ENCODE measurements around the gene SLF1. TPM values are rescaled to one million over a fixed set of nuclear protein-coding genes. Genes with fewer than 3 reads are reported as not detected.

SLF1 gene
- total and polyA plus RNA-seq, 2 experiments from 2014 or later: 36.3 to 43.8 TPM

DNA sequence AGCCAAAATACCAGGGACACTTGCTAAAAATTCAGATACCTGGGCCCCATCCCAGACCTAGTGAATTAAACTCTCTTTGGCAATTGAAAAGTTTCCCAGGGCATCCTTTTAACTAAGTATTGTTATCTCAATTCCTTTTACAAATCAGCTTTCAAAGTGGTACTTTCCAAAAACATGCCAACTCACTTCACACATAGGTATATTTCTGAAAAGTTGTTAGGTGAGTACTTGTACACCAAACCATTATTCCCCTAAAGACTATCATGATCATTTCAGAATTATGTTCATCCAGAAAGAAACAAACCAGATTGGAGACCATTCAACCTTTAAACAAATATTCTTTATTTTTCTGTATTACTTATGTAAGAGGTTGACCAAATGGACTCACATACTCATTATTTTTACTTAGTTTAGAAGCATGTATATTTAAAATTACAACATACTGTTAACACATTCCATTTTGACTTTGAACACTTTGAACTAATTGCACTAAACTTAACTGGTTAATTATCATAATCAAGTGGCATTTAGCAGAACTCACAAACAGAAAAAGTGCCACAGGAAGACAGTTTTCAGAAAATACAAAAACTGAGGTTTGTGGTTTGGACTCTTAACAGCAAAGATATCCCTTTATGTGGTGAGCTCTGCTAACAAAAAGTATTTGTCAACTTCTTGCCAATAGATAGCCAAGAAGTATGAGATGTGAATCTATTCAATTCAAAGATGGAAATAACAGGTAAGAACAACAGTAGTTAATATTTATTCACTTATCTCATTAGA, 40.8 kb upstream of the SLF1 start:
- Histone ChIP-seq H3F3A (replicated peaks; ENCODE audit: low read depth) (no peaks in the 10 kb centered on the region), H3K9me2 (ENCODE audit: insufficient read depth) (no peaks in the 10 kb centered on the region), H3K4me2 (no peak overlapping the region), H4K20me1 (replicated peaks; ENCODE audit: insufficient read depth) (no peaks in the 10 kb centered on the region), H2AFZ (no peak overlapping the region), H3K27me3 (ENCODE audit: insufficient read depth) (no peaks in the 10 kb centered on the region), H3K4me1 (ENCODE audit: insufficient read depth) (no peaks in the 10 kb centered on the region), H3K27ac (ENCODE audit: low read depth) (no peak overlapping the region), H3K79me2 (replicated peaks; ENCODE audit: insufficient read depth) (no peaks in the 10 kb centered on the region), H3K4me3 (no peak overlapping the region), H3K36me3 (ENCODE audit: insufficient read depth) (no peaks in the 10 kb centered on the region)
- Mint-ChIP-seq H3K36me3 (ENCODE audit: low read depth) (no peaks in the 10 kb centered on the region), H3K9me3 (no peaks in the 10 kb centered on the region), H3K4me3 (no peak overlapping the region), H3K27ac (no peak overlapping the region), H3K27me3 (ENCODE audit: insufficient read depth, low read depth, poor library complexity) (no peaks in the 10 kb centered on the region), H3K4me1 (peaks cover 11% of the 10 kb centered on the region)
- DNase-seq (ENCODE audit: low spot score) (no peak), ATAC-seq (no peak)
- TF ChIP-seq, protein P1, sequence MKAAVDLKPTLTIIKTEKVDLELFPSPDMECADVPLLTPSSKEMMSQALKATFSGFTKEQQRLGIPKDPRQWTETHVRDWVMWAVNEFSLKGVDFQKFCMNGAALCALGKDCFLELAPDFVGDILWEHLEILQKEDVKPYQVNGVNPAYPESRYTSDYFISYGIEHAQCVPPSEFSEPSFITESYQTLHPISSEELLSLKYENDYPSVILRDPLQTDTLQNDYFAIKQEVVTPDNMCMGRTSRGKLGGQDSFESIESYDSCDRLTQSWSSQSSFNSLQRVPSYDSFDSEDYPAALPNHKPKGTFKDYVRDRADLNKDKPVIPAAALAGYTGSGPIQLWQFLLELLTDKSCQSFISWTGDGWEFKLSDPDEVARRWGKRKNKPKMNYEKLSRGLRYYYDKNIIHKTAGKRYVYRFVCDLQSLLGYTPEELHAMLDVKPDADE (IDR thresholded peaks at IDR 0.05): no peak
- TF ChIP-seq JUNB (IDR thresholded peaks at IDR 0.05; ENCODE audit: unreplicated experiment) (no peak), POLR2AphosphoS5 (IDR thresholded peaks at IDR 0.05; ENCODE audit: low read depth) (no peak), EZH2 (IDR thresholded peaks at IDR 0.05; ENCODE audit: low read depth, unreplicated experiment) (no peak)
- TF ChIP-seq, protein P2, sequence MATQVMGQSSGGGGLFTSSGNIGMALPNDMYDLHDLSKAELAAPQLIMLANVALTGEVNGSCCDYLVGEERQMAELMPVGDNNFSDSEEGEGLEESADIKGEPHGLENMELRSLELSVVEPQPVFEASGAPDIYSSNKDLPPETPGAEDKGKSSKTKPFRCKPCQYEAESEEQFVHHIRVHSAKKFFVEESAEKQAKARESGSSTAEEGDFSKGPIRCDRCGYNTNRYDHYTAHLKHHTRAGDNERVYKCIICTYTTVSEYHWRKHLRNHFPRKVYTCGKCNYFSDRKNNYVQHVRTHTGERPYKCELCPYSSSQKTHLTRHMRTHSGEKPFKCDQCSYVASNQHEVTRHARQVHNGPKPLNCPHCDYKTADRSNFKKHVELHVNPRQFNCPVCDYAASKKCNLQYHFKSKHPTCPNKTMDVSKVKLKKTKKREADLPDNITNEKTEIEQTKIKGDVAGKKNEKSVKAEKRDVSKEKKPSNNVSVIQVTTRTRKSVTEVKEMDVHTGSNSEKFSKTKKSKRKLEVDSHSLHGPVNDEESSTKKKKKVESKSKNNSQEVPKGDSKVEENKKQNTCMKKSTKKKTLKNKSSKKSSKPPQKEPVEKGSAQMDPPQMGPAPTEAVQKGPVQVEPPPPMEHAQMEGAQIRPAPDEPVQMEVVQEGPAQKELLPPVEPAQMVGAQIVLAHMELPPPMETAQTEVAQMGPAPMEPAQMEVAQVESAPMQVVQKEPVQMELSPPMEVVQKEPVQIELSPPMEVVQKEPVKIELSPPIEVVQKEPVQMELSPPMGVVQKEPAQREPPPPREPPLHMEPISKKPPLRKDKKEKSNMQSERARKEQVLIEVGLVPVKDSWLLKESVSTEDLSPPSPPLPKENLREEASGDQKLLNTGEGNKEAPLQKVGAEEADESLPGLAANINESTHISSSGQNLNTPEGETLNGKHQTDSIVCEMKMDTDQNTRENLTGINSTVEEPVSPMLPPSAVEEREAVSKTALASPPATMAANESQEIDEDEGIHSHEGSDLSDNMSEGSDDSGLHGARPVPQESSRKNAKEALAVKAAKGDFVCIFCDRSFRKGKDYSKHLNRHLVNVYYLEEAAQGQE (IDR thresholded peaks at IDR 0.05; ENCODE audit: unreplicated experiment): no peak
- TF ChIP-seq, protein P3, sequence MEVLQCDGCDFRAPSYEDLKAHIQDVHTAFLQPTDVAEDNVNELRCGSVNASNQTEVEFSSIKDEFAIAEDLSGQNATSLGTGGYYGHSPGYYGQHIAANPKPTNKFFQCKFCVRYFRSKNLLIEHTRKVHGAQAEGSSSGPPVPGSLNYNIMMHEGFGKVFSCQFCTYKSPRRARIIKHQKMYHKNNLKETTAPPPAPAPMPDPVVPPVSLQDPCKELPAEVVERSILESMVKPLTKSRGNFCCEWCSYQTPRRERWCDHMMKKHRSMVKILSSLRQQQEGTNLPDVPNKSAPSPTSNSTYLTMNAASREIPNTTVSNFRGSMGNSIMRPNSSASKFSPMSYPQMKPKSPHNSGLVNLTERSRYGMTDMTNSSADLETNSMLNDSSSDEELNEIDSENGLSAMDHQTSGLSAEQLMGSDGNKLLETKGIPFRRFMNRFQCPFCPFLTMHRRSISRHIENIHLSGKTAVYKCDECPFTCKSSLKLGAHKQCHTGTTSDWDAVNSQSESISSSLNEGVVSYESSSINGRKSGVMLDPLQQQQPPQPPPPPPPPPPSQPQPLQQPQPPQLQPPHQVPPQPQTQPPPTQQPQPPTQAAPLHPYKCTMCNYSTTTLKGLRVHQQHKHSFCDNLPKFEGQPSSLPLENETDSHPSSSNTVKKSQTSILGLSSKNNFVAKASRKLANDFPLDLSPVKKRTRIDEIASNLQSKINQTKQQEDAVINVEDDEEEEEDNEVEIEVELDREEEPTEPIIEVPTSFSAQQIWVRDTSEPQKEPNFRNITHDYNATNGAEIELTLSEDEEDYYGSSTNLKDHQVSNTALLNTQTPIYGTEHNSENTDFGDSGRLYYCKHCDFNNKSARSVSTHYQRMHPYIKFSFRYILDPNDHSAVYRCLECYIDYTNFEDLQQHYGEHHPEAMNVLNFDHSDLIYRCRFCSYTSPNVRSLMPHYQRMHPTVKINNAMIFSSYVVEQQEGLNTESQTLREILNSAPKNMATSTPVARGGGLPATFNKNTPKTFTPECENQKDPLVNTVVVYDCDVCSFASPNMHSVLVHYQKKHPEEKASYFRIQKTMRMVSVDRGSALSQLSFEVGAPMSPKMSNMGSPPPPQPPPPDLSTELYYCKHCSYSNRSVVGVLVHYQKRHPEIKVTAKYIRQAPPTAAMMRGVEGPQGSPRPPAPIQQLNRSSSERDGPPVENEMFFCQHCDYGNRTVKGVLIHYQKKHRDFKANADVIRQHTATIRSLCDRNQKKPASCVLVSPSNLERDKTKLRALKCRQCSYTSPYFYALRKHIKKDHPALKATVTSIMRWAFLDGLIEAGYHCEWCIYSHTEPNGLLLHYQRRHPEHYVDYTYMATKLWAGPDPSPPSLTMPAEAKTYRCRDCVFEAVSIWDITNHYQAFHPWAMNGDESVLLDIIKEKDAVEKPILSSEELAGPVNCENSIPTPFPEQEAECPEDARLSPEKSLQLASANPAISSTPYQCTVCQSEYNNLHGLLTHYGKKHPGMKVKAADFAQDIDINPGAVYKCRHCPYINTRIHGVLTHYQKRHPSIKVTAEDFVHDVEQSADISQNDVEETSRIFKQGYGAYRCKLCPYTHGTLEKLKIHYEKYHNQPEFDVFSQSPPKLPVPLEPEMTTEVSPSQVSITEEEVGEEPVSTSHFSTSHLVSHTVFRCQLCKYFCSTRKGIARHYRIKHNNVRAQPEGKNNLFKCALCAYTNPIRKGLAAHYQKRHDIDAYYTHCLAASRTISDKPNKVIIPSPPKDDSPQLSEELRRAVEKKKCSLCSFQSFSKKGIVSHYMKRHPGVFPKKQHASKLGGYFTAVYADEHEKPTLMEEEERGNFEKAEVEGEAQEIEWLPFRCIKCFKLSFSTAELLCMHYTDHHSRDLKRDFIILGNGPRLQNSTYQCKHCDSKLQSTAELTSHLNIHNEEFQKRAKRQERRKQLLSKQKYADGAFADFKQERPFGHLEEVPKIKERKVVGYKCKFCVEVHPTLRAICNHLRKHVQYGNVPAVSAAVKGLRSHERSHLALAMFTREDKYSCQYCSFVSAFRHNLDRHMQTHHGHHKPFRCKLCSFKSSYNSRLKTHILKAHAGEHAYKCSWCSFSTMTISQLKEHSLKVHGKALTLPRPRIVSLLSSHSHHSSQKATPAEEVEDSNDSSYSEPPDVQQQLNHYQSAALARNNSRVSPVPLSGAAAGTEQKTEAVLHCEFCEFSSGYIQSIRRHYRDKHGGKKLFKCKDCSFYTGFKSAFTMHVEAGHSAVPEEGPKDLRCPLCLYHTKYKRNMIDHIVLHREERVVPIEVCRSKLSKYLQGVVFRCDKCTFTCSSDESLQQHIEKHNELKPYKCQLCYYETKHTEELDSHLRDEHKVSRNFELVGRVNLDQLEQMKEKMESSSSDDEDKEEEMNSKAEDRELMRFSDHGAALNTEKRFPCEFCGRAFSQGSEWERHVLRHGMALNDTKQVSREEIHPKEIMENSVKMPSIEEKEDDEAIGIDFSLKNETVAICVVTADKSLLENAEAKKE (CRISPR knock-in tag; IDR thresholded peaks at IDR 0.05): no peak

All from GM23338 (cell line).